ENCODE results near the gene TMEM184B. TPM values are rescaled to one million over a fixed set of nuclear protein-coding genes. Genes with fewer than 3 reads are reported as not detected.

Gene TMEM184B
- total RNA-seq, 1 donor from 2014 or later: 118 TPM

DNA sequence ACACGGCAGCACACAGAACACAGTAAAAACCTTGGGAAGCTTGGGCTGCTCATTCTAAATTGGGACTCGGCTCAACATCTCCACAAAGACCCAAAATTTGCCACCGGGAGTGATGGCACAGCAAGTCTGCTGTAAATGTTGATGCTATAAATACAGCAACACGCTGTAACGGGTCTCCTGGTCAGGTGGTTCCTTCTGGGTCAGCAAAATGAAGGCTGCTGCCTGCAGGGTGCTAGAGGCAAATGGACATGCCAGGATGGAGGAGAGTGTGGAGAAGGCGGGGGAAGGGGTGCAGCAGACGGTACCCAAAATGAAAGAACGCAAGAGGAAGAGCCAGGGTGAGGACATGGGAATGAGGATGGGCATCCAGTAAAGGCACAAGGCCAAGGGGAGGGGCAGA is 40.6 kb downstream of the TMEM184B start:
- intact Hi-C loops (cut with DNase I): no loop called here
- no peak overlapping the region for H3K4me3 ChIP-seq
- H3K9me3 ChIP-seq: no peaks in the 10 kb centered on the region
- no peaks in the 10 kb centered on the region for H3K27me3 ChIP-seq
- TF ChIP-seq, protein P1, sequence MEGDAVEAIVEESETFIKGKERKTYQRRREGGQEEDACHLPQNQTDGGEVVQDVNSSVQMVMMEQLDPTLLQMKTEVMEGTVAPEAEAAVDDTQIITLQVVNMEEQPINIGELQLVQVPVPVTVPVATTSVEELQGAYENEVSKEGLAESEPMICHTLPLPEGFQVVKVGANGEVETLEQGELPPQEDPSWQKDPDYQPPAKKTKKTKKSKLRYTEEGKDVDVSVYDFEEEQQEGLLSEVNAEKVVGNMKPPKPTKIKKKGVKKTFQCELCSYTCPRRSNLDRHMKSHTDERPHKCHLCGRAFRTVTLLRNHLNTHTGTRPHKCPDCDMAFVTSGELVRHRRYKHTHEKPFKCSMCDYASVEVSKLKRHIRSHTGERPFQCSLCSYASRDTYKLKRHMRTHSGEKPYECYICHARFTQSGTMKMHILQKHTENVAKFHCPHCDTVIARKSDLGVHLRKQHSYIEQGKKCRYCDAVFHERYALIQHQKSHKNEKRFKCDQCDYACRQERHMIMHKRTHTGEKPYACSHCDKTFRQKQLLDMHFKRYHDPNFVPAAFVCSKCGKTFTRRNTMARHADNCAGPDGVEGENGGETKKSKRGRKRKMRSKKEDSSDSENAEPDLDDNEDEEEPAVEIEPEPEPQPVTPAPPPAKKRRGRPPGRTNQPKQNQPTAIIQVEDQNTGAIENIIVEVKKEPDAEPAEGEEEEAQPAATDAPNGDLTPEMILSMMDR (IDR thresholded peaks at IDR 0.05): no peak
- no peak overlapping the region for H3K27ac ChIP-seq
- H3K4me1 ChIP-seq: peaks cover 3 to 11% of the 10 kb centered on the region in 2 donors
- peaks cover 54 to 80% of the 10 kb centered on the region in 2 donors for H3K36me3 ChIP-seq
- DNase-seq (ENCODE audit: low spot score in 2 of 2): no peak

DNA sequence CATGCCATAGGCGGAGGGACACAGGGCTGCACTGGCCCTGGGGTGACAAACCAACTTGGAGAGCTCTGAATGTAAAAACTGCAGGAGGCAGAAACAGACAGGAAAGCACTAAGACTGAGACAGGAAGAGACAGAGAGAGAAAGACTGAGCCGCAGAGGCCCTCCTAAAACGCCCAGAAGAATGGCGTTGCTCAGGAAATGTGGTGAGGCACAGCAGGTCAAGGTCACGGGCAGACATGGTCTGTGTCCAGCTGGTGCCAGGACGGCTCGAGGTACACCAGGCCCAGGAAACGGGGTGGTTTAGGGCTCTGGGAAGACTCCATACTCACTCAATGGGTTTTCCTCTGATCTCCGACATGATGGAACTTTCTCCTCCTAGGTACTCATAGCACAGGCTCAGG is 41.9 kb downstream of the TMEM184B start:
- H3K4me3 ChIP-seq: no peak overlapping the region
- peaks cover 62 to 80% of the 10 kb centered on the region in 2 donors for H3K36me3 ChIP-seq
- TF ChIP-seq, protein P1 (IDR thresholded peaks at IDR 0.05): no peak
- H3K27me3 ChIP-seq: no peaks in the 10 kb centered on the region
- no peaks in the 10 kb centered on the region for H3K9me3 ChIP-seq
- H3K4me1 ChIP-seq: peaks cover 3 to 11% of the 10 kb centered on the region in 2 donors
- H3K27ac ChIP-seq: peak overlapping the region; percentile 59 to 69
- intact Hi-C loops (cut with DNase I): no loop called here
- no peak for DNase-seq (ENCODE audit: low spot score in 2 of 2)

DNA sequence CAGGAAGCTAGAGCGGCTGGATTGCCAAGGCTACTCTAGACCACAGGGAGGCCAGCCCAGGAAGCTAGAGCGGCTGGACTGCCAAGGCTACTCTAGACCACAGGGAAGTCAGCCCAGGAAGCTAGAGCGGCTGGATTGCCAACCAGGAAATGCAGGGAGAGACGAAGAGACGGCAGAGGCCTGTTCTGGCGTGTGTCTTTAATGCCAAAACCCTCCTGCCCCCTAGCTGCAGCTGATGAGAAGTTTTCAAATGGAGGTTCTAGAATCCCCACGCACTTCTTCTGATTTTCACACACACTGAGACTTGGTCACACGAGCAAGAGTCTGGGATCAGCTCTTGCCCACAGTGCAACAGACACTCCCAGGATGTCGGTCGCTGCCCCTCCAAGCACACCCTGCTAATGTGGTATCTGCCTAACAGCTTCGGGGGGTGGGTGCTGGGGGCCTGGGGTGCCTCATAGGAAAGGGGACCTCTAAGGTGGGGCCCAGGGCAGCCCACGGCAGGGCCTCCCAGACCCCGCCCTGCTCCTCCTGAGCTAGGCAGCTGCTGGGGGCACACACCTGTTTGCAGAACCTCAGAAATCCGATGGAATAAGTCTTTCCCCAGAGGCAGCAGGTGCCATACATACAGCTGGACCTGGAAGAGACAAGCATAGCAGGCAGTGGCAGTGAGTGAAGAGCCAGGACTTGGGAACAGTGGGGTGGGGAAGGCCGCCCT is 42.5 kb downstream of the TMEM184B start:
- Histone ChIP-seq H3K36me3 (peaks cover 68 to 80% of the 10 kb centered on the region in 2 donors), H3K4me3 (no peak overlapping the region), H3K4me1 (peaks cover 3 to 11% of the 10 kb centered on the region in 2 donors), H3K27ac (peak overlapping the region; percentile 59 to 69), H3K9me3 (no peaks in the 10 kb centered on the region), H3K27me3 (no peaks in the 10 kb centered on the region)
- intact Hi-C loops (cut with DNase I): no loop called here
- TF ChIP-seq, protein P1 (IDR thresholded peaks at IDR 0.05): peak; percentile 8 to 46 (median 43)
- DNase-seq (ENCODE audit: low spot score in 2 of 2): no peak

DNA sequence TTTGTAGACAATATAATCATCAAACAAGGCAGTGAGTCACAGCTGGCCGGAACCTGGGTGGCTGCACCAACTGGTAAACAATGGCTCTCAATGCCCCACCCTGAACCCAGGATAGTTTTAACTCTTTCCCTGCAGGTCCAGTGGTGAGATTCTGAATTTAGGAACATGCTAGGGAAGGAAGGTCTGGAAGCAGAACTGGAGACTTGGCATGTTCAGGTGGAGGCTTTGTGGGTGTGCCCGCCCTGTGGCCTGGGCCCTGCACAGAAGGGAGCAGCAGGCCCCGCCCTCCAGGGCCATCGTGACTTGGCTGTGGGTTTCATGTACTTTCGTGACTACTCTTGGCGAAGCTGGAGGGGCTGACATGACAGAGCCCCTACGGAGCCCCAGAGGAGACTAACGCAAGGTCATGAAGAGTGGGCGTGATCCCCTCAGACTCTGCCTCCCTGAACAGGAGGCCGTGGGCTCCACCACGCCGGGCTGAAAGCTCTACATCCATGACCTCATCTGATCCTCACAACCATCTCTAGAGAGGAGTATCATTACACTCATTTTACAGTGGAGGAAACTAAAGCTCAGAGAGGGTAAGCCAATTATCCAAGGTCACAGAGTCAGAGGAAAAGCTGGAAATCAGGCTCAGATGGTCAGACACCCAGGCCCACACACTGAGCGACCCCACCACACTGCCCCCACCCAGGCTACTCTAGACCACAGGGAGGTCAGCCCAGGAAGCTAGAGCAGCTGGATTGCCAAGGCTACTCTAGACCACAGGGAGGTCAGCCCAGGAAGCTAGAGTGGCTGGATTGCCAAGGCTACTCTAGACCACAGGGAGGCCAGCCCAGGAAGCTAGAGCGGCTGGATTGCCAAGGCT is 43.7 kb downstream of the TMEM184B start:
- Histone ChIP-seq H3K27me3 (no peaks in the 10 kb centered on the region), H3K27ac (peak overlapping the region; percentile 69 to 76), H3K4me1 (peaks cover 3 to 11% of the 10 kb centered on the region in 2 donors), H3K36me3 (peaks cover 68 to 80% of the 10 kb centered on the region in 2 donors), H3K4me3 (no peak overlapping the region), H3K9me3 (no peaks in the 10 kb centered on the region)
- TF ChIP-seq, protein P1 (IDR thresholded peaks at IDR 0.05): no peak
- DNase-seq (ENCODE audit: low spot score in 2 of 2): peak in 1 of 2 donors; percentile 81
- intact Hi-C loops (cut with DNase I): no loop called here

DNA sequence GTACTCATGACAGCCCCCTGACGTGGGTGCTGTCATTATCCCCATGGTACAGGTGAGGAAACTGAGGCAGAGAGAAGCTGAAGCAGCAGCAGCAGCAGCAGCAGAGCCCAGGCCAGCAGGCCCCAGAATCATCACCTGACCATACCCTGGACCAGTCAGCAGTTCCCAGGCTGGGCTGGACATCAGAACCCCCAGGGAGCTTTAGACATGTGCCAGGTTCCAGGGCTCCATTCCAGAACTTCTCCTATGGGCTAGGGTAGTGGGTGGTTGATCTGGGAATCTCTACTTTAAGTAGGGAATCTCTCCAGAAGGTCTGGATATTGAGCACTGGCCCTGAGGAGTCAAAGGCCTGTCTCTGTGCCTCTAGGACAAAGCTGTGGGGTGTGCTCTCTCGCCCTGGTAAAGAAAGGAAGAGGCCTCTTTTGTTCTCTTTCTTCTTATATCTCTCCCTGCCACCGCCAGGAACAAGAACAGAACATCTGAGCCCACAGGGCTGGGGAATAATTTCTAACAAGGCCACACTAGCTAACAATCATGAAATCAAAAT is 44.4 kb downstream of the TMEM184B start:
- Histone ChIP-seq H3K9me3 (no peaks in the 10 kb centered on the region), H3K4me1 (peaks cover 3 to 11% of the 10 kb centered on the region in 2 donors), H3K27me3 (no peaks in the 10 kb centered on the region), H3K4me3 (no peak overlapping the region), H3K36me3 (peaks cover 66 to 81% of the 10 kb centered on the region in 2 donors), H3K27ac (peak overlapping the region; percentile 69 to 76)
- no peak for DNase-seq (ENCODE audit: low spot score in 2 of 2)
- intact Hi-C loops (cut with DNase I): no loop called here
- TF ChIP-seq, protein P1 (IDR thresholded peaks at IDR 0.05): no peak
